GM10847 (cell line): ENCODE results near the gene THRA.

Experiments used
- POLR2A ChIP-seq: IDR thresholded peaks from 2 replicates; pipeline ENCODE4 v1.6.1; 2011; ENCODE audit not compliant: insufficient read length; ENCODE audit errors: extremely low read depth

The THRA gene

GRCh38 chr17:40062329-40063186 lies at the start of gene THRA:
TSS of gene THRA (plus strand) at chr17:40062965. CDS start at chr17:40074489, 11,524 bp downstream.
- TF ChIP-seq POLR2A = no peak

GRCh38 chr17:40014375-40014980 lies 48.3 kb upstream of the THRA start:
- TF ChIP-seq POLR2A = no peak

- TF ChIP-seq POLR2A = no peak
Measured at GRCh38 chr17:40015005-40015997, 47.5 kb upstream of the THRA start, which contains the start of gene CSF3. TSS of gene CSF3 (plus strand) at chr17:40015440. CDS start at chr17:40015475, 35 bp downstream.

- no peak for TF ChIP-seq POLR2A
Measured at GRCh38 chr17:40015998-40016985, 46.5 kb upstream of the THRA start.

GRCh38 chr17:40017422-40018080 lies 45.2 kb upstream of the THRA start:
- no peak for TF ChIP-seq POLR2A

- no peak for TF ChIP-seq POLR2A
Measured at GRCh38 chr17:40018211-40019121, 44.3 kb upstream of the THRA start.

GRCh38 chr17:40019140-40019991 lies 43.4 kb upstream of the THRA start:
- TF ChIP-seq POLR2A = no peak

GRCh38 chr17:40020146-40020545 lies 42.6 kb upstream of the THRA start:
- TF ChIP-seq POLR2A = no peak

- no peak for TF ChIP-seq POLR2A
Measured at GRCh38 chr17:40021451-40021971, 41.3 kb upstream of the THRA start.

- no peak for TF ChIP-seq POLR2A
Measured at GRCh38 chr17:40022497-40022896, 40.3 kb upstream of the THRA start.

GRCh38 chr17:40022961-40023541 lies 39.7 kb upstream of the THRA start:
- TF ChIP-seq POLR2A = no peak

GRCh38 chr17:40023590-40024292 lies 39.0 kb upstream of the THRA start:
- TF ChIP-seq POLR2A = no peak
